Parathyroid adenoma (tissue), 2 donors: Measurements from ENCODE around the gene SMAD9.

Experiments
- H2AFZ ChIP-seq: fragments of 300-600 bp; sonication (generic); one replicate; pipeline ENCODE4 v1.7.0; 2017; ENCODE audit warnings: antibody characterized with exemption, mild to moderate bottlenecking
- H3K27ac ChIP-seq: fragments of 300-600 bp; sonication (generic); one replicate; pipeline ENCODE4 v1.7.0; 2017
- H3K27me3 ChIP-seq: fragments of 300-600 bp; sonication (generic); one replicate; pipeline ENCODE4 v1.7.0; 2017; ENCODE audit warnings: low read length; ENCODE audit not compliant: control insufficient read depth, insufficient read depth
- H3K36me3 ChIP-seq: fragments of 300-600 bp; sonication (generic); one replicate; pipeline ENCODE4 v1.7.0; 2017; ENCODE audit warnings: low read length; ENCODE audit not compliant: control insufficient read depth, insufficient read depth
- H3K4me1 ChIP-seq: fragments of 300-600 bp; sonication (generic); one replicate; pipeline ENCODE4 v1.7.0; 2017; ENCODE audit warnings: control low read depth
- H3K4me2 ChIP-seq: fragments of 300-600 bp; sonication (generic); one replicate; pipeline ENCODE4 v1.7.0; 2017; ENCODE audit warnings: low read length
- H3K4me3 ChIP-seq: fragments of 300-600 bp; sonication (generic); one replicate; pipeline ENCODE4 v1.7.0; 2017; ENCODE audit warnings: low read depth, low read length
- H3K79me2 ChIP-seq: fragments of 300-600 bp; sonication (generic); one replicate; pipeline ENCODE4 v1.7.0; 2017; ENCODE audit warnings: control low read depth
- H3K9ac ChIP-seq: fragments of 300-600 bp; sonication (generic); one replicate; pipeline ENCODE4 v1.7.0; 2017; ENCODE audit warnings: mild to moderate bottlenecking
- H3K9me3 ChIP-seq: fragments of 300-600 bp; sonication (generic); one replicate; pipeline ENCODE4 v1.7.0; 2017; ENCODE audit warnings: low read length; ENCODE audit not compliant: control insufficient read depth
- TF ChIP-seq, protein P1 (sequence below): fragments of 300-600 bp; sonication (generic); IDR thresholded peaks from one replicate; pipeline ENCODE4 v1.7.0; 2017; ENCODE audit warnings: antibody characterized with exemption, mild to moderate bottlenecking
- donor health status: primary hyperparathyroidism.

SMAD9 gene

DNA sequence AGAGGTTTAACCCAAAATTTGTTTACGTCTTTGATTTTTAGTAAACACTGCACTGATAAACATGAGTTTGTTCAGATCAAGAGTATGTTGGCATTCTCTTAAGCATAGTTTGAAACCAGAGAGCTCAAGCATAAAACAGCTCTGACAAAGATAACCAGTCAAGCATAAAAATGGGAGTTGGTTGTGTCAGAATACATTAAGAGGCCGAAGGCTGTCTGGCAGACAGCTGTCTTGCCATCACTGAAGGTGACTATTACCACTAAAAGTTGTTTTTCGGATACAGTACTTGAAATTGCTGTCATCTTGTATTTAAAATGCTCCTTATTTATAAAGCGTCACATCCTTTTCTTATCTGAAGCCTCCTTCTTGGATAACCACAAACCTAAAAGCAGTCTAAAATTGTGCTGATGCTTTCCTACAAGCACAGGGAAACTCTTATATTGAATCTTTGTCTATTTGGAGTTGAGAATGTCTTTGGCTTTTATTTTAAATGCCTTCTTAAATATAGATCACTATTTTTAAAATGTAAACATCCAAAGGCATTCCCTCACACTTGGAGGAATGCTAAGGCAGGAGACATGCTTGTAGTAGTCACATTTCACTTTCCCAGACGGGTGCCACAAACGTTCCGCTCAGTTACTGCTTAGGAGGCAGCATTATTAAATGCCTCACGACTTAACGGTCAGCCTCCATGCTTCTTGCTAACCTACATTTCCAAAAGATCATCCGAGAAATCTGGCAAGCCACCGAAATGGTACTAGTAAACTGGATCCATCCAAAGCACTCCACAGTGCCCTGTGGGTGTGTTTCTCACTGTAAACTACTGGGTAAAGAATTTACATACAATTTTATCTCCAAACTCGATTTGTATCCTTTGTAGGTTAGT lies 1.5 kb downstream of the SMAD9 start:
- no peaks in the 10 kb centered on the region for H3K9me3 ChIP-seq
- no peaks in the 10 kb centered on the region for H3K79me2 ChIP-seq
- TF ChIP-seq, protein P1, sequence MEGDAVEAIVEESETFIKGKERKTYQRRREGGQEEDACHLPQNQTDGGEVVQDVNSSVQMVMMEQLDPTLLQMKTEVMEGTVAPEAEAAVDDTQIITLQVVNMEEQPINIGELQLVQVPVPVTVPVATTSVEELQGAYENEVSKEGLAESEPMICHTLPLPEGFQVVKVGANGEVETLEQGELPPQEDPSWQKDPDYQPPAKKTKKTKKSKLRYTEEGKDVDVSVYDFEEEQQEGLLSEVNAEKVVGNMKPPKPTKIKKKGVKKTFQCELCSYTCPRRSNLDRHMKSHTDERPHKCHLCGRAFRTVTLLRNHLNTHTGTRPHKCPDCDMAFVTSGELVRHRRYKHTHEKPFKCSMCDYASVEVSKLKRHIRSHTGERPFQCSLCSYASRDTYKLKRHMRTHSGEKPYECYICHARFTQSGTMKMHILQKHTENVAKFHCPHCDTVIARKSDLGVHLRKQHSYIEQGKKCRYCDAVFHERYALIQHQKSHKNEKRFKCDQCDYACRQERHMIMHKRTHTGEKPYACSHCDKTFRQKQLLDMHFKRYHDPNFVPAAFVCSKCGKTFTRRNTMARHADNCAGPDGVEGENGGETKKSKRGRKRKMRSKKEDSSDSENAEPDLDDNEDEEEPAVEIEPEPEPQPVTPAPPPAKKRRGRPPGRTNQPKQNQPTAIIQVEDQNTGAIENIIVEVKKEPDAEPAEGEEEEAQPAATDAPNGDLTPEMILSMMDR: no peak
- H3K36me3 ChIP-seq: no peaks in the 10 kb centered on the region
- no peak overlapping the region for H3K9ac ChIP-seq
- H3K27ac ChIP-seq: peak overlapping the region; percentile 32
- peak overlapping the region; percentile 93 for H3K4me2 ChIP-seq
- no peaks in the 10 kb centered on the region for H3K4me1 ChIP-seq
- peak overlapping the region; percentile 57 for H3K4me3 ChIP-seq
- H3K27me3 ChIP-seq: no peaks in the 10 kb centered on the region
- H2AFZ ChIP-seq: peak overlapping the region; percentile 83

GRCh38 chr13:36917311-36917710 lies 2.7 kb downstream of the SMAD9 start:
- Histone ChIP-seq H3K4me3 (no peak overlapping the region), H3K9me3 (no peaks in the 10 kb centered on the region), H3K79me2 (no peaks in the 10 kb centered on the region), H3K9ac (no peak overlapping the region), H3K27ac (no peak overlapping the region), H3K4me2 (no peak overlapping the region), H3K4me1 (no peaks in the 10 kb centered on the region), H3K36me3 (no peaks in the 10 kb centered on the region), H2AFZ (no peak overlapping the region), H3K27me3 (no peaks in the 10 kb centered on the region)
- TF ChIP-seq, protein P1: no peak

DNA sequence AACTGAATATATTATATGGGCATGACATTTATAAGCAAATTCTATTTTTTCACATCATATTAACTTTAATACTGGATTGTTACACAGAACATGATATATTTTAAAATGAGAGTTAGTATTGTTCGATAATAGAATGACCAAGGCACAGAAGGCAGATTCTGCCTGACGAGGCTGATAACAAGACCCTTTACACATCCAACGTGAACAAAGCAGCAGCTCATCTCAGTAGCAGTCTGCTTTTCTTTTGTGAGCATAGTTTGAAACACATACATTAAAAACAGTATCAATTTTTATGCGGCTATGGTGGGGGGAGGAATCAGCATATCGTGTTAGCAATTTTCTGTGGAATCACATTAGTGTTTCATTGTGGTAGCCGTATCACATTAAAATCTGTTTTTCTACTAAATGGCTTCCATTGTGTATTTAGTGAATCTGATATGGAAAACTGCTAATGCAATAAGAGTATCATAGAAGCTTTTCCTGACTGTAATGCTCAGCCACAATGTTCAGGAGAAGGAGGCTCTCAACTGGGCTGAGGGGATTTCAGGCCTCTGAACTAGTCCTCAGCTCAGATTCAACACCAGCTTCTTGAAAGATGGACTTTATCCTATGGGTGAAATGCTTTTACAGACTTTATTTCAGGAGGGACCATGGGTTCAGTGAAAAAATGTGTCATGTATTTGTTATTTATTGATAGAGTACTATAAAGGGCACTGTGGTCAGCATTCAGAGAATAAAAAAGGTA lies 4.0 kb downstream of the SMAD9 start:
- Histone ChIP-seq H3K9ac (no peak overlapping the region), H3K79me2 (no peaks in the 10 kb centered on the region), H3K27ac (no peak overlapping the region), H2AFZ (no peak overlapping the region), H3K36me3 (no peaks in the 10 kb centered on the region), H3K27me3 (no peaks in the 10 kb centered on the region), H3K4me3 (no peak overlapping the region), H3K4me2 (no peak overlapping the region), H3K9me3 (no peaks in the 10 kb centered on the region), H3K4me1 (no peaks in the 10 kb centered on the region)
- TF ChIP-seq, protein P1: no peak

GRCh38 chr13:36915106-36915505 lies 4.9 kb downstream of the SMAD9 start:
- Histone ChIP-seq H2AFZ (no peak overlapping the region), H3K4me1 (no peaks in the 10 kb centered on the region), H3K4me3 (no peak overlapping the region)

More at GRCh38 chr13:36915106-36915505, 4.9 kb downstream of the SMAD9 start:
- TF ChIP-seq, protein P1: no peak
- H3K27ac ChIP-seq: no peak overlapping the region
- H3K9ac ChIP-seq: no peak overlapping the region
- H3K4me2 ChIP-seq: no peak overlapping the region
- no peaks in the 10 kb centered on the region for H3K9me3 ChIP-seq
- H3K36me3 ChIP-seq: no peaks in the 10 kb centered on the region
- no peaks in the 10 kb centered on the region for H3K79me2 ChIP-seq
- no peaks in the 10 kb centered on the region for H3K27me3 ChIP-seq
